ENCODE results near the gene QDPR.

GRCh38 chr4:17544205-17544604 lies 32.3 kb upstream of the QDPR start:
- TF ChIP-seq PKNOX1 (IDR thresholded peaks at IDR 0.05): no peak
- TF ChIP-seq SUZ12 (IDR thresholded peaks at IDR 0.05): no peak
- TF ChIP-seq L3MBTL2 (conservative IDR thresholded peaks at IDR 0.05): no peak
- TF ChIP-seq FOXM1 (IDR thresholded peaks at IDR 0.05; ENCODE audit: borderline replicate concordance): no peak
- TF ChIP-seq SP1 (IDR thresholded peaks at IDR 0.05): no peak
- TF ChIP-seq BHLHE40 (IDR thresholded peaks at IDR 0.05; ENCODE audit: borderline replicate concordance): no peak
- TF ChIP-seq FOXK2 (IDR thresholded peaks at IDR 0.05): no peak
- no peak for TF ChIP-seq CTBP1 (IDR thresholded peaks at IDR 0.05; ENCODE audit: borderline replicate concordance)
- no peak for TF ChIP-seq ELF4 (IDR thresholded peaks at IDR 0.05)
- no peak for TF ChIP-seq ZNF384 (IDR thresholded peaks at IDR 0.05)
- no peak for TF ChIP-seq NFRKB (IDR thresholded peaks at IDR 0.05)
- no peak for TF ChIP-seq FOXA1 (IDR thresholded peaks at IDR 0.05)

All from HEK293T (cell line).